OCI-LY3 (cell line): ENCODE measurements around the gene PIK3CB.

Experiments used
- CTCF ChIP-seq: fragments of 200-600, 300-600 bp; sonication (generic); IDR thresholded peaks from 2 replicates; pipeline ENCODE4 v1.5.1; 2014; ENCODE audit warnings: antibody characterized with exemption, low read length, low read depth
- EZH2phosphoT487 ChIP-seq: fragments of 200-600 bp; shearing (Covaris generic); IDR thresholded peaks from 2 replicates; pipeline ENCODE4 v1.6.1; 2018; ENCODE audit warnings: antibody characterized with exemption, mixed run types, low read depth

GRCh38 chr3:138649134-138649533 is 185.6 kb downstream of the PIK3CB start:
- TF ChIP-seq CTCF: no peak
- no peak for TF ChIP-seq EZH2phosphoT487
